Keratinocyte (primary cell): Measurements from ENCODE around the gene VN1R4. TPM values are rescaled to one million over a fixed set of nuclear protein-coding genes. Genes with fewer than 3 reads are reported as not detected.
"Not testable (repeated sequence)": the region's sequence is repeated elsewhere in the genome, so short reads cannot be mapped to it uniquely, and the experiment has no call there.

ENCODE experiments used
- DNase-seq: peaks from one replicate; pipeline ENCODE4 v3.0.0-alpha.2; 2011; ENCODE audit warnings: low read depth, missing footprints, low spot score
- FAIRE-seq: peaks from 2 replicates; lab custom pipeline; 2011; peaks lifted over from hg19 to GRCh38; lab: Jason Lieb, UNC
- H2AFZ ChIP-seq: 2 replicates; pipeline ENCODE4 v1.6.0; 2012; ENCODE audit warnings: low read length, control low read depth, inconsistent platforms; ENCODE audit not compliant: control insufficient read depth
- H3K27ac ChIP-seq: 2 replicates; pipeline ENCODE4 v1.5.1; 2011; ENCODE audit warnings: low read length; ENCODE audit not compliant: control insufficient read depth, insufficient read depth
- H3K27me3 ChIP-seq: 3 replicates; pipeline ENCODE4 v1.6.0; 2011; ENCODE audit warnings: low read length; ENCODE audit not compliant: control insufficient read depth, insufficient read depth; ENCODE audit errors: extremely low read depth
- H3K36me3 ChIP-seq, 2 experiments: 2 replicates in 1 of 2; 3 replicates in 1 of 2; pipeline ENCODE4 v1.5.1; 2011; ENCODE audit warnings: low read length in 2 of 2, mild to moderate bottlenecking in 1 of 2; ENCODE audit not compliant: control insufficient read depth in 2 of 2, insufficient read depth in 2 of 2; ENCODE audit errors: extremely low read depth in 1 of 2
- H3K4me1 ChIP-seq: 3 replicates; pipeline ENCODE4 v1.5.1; 2011; ENCODE audit warnings: low read length; ENCODE audit not compliant: control insufficient read depth, insufficient read depth; ENCODE audit errors: extremely low read depth
- H3K4me2 ChIP-seq: 3 replicates; pipeline ENCODE4 v1.6.0; 2011; ENCODE audit warnings: low read depth, low read length; ENCODE audit not compliant: control insufficient read depth, insufficient read depth; ENCODE audit errors: extremely low read depth
- H3K4me3 ChIP-seq, 3 experiments: fragments of 200-600 bp in 1 of 3; sonication (generic) in 1 of 3; 2 replicates in 2 of 3; 3 replicates in 1 of 3; pipeline ENCODE4 v1.5.1; 2011 to 2016; ENCODE audit warnings: low read length in 3 of 3, mild to moderate bottlenecking in 3 of 3, control low read depth in 2 of 3, inconsistent platforms in 1 of 3, low read depth in 1 of 3, mixed read lengths in 1 of 3, mixed run types in 1 of 3, moderate library complexity in 1 of 3; ENCODE audit not compliant: control insufficient read depth in 2 of 3, insufficient read depth in 2 of 3; ENCODE audit errors: extremely low read depth in 1 of 3
- H3K79me2 ChIP-seq: 2 replicates; pipeline ENCODE4 v1.6.0; 2012; ENCODE audit warnings: low read length; ENCODE audit not compliant: control insufficient read depth, insufficient read depth
- H3K9ac ChIP-seq: 3 replicates; pipeline ENCODE4 v1.6.0; 2011; ENCODE audit warnings: low read length; ENCODE audit not compliant: control insufficient read depth, insufficient read depth; ENCODE audit errors: extremely low read depth
- H3K9me1 ChIP-seq: 3 replicates; pipeline ENCODE4 v1.6.0; 2011; ENCODE audit warnings: low read length; ENCODE audit not compliant: control insufficient read depth, insufficient read depth; ENCODE audit errors: extremely low read depth
- H3K9me3 ChIP-seq: 2 replicates; pipeline ENCODE4 v1.5.1; 2012; ENCODE audit warnings: low read depth, low read length; ENCODE audit not compliant: control insufficient read depth
- H4K20me1 ChIP-seq: 3 replicates; pipeline ENCODE4 v1.6.0; 2011; ENCODE audit warnings: low read length; ENCODE audit not compliant: control insufficient read depth, insufficient read depth; ENCODE audit errors: extremely low read depth
- CTCF ChIP-seq, 3 experiments: IDR thresholded peaks in 1 of 3; conservative IDR thresholded peaks in 1 of 3; optimal IDR thresholded peaks in 1 of 3; 2 replicates in 2 of 3; 3 replicates in 1 of 3; pipeline versions ENCODE3 to v1.5.1; 2011; ENCODE audit warnings: low read length in 3 of 3, mild to moderate bottlenecking in 3 of 3, moderate library complexity in 2 of 3, control low read depth in 1 of 3, inconsistent platforms in 1 of 3; ENCODE audit not compliant: insufficient read depth in 2 of 3; ENCODE audit errors: extremely low read depth in 1 of 3
- EZH2 ChIP-seq: IDR thresholded peaks from one replicate; pipeline ENCODE4 v1.6.1; 2012; ENCODE audit warnings: inconsistent platforms, mild to moderate bottlenecking, low read length, moderate library complexity
- dilution Hi-C: fragments of 300-500 bp; cut with MboI; formaldehyde crosslinking; loops from one replicate; pipeline ENCODE4 v1.7.0; 2020; ENCODE audit warnings: low sequenced_read_pairs; ENCODE audit not compliant: extremely low pct_ligation_motif_present
- polyA plus RNA-seq, 5 experiments: library from polyadenylated mRNA; depleted of rRNA in 3 of 5; stranded (reverse) in 3 of 5; stranded (forward) in 1 of 5; unstranded in 1 of 5; fragments of >200 nt; gene quantifications; 1 replicate in 1 of 5; 2 replicates in 3 of 5; 3 replicates in 1 of 5; pipeline versions ENCODE4 v1.2.1 to v1.2.3, GENCODE V29; 2011 to 2012; ENCODE audit warnings: missing spikeins in 2 of 5, low read depth in 1 of 5, low replicate concordance in 1 of 5

VN1R4 gene
- polyA plus RNA-seq, 1 donor (not counting 4 experiments of a cell fraction or from before 2014, with no cell fraction given) = not detected

- dilution Hi-C loops = no loop called here
- no peak overlapping the region for H3K9ac ChIP-seq
- H3K4me1 ChIP-seq = no peaks in the 10 kb centered on the region
Observed at GRCh38 chr19:53308339-53308811, 40.9 kb upstream of the VN1R4 start.

GRCh38 chr19:53301341-53301740 is 33.8 kb upstream of the VN1R4 start:
- H3K9ac ChIP-seq, H3K36me3 ChIP-seq, H3K9me3 ChIP-seq, dilution Hi-C loops, H3K79me2 ChIP-seq, H3K9me1 ChIP-seq, H3K4me3 ChIP-seq, H2AFZ ChIP-seq, DNase-seq, H3K27ac ChIP-seq, H3K4me2 ChIP-seq, H3K4me1 ChIP-seq, H3K27me3 ChIP-seq, H4K20me1 ChIP-seq, FAIRE-seq: not testable (repeated sequence)

More at GRCh38 chr19:53308339-53308811, 40.9 kb upstream of the VN1R4 start:
- Histone ChIP-seq H2AFZ (no peak overlapping the region), H3K27ac (no peak overlapping the region), H3K27me3 (no peaks in the 10 kb centered on the region), H3K4me2 (no peak overlapping the region), H3K79me2 (no peaks in the 10 kb centered on the region), H3K9me3 (peaks cover 5% of the 10 kb centered on the region), H3K36me3 (no peaks in the 10 kb centered on the region), H4K20me1 (no peaks in the 10 kb centered on the region), H3K9me1 (no peaks in the 10 kb centered on the region), H3K4me3 (no peak overlapping the region)
- no peak for FAIRE-seq
- no peak for DNase-seq
- TF ChIP-seq CTCF (optimal IDR thresholded peaks at IDR 0.05 in 1 of 3, IDR thresholded peaks at IDR 0.05 in 1 of 3, conservative IDR thresholded peaks at IDR 0.05 in 1 of 3; ENCODE audit: extremely low read depth in 1 of 3, insufficient read depth in 2 of 3, low read length in 3 of 3) (peak in 2 of 3 experiments; percentile 21 to 61), EZH2 (no peak)
